ENCODE results near the gene MAP4K2. TPM values are rescaled to one million over a fixed set of nuclear protein-coding genes. Genes with fewer than 3 reads are reported as not detected.
"Not testable (repeated sequence)": the region's sequence is repeated elsewhere in the genome, so short reads cannot be mapped to it uniquely, and the experiment has no call there.

Gene MAP4K2
- total RNA-seq, 1 donor from 2014 or later, result 18.0 TPM

DNA sequence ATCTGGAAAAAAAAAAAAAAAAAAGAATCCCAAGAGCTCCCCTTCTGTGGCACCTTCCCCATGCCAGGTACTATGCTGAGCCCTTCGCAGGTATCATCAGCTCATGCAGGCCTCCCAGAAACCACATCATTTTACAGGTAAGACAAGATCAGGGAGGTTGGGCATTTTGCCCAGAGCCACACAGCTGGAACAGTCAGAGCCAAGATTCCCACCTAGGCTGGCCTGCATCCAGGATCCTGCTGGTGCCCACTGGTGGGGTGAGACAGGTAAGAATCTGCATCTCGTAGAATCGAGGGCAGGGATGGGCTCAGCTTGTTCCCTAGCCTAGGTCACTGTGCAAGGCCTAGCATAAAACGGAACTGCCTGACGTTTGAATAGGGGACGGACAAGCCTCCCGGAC, 23.0 kb upstream of the MAP4K2 start:
- intact Hi-C loops (cut with DNase I), result no loop called here

DNA sequence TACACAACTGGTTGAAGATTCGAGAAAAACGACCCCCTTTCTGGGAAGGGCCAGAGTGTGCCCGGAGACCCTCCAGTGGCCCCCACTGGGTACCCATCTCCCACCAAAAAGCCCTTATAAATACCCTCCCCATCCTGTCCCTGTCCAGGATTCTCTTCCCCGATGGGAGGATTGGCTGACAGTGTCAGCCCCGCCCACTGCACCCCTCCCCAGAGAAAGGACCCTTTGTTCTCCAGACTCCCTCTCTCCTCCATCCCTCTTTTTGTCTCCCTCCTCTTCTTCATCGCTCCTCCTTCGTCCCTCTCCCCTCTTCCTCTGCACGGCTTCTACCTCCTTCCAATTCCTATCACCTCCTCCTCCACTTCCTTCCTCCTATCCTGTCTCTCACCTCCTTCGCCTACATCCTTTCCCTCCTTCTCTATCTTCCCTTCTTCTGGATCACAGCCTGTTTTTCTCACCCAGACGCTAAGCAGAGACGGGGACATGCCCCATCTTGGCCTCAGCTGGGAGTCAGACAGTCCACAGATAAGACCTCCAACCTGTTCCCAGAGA, 20.6 kb upstream of the MAP4K2 start:
- ATAC-seq, result no peak

More for the DNA sequence above, 23.0 kb upstream of the MAP4K2 start:
- no peak for DNase-seq (ENCODE audit: low spot score)
- ATAC-seq, result no peak

DNA sequence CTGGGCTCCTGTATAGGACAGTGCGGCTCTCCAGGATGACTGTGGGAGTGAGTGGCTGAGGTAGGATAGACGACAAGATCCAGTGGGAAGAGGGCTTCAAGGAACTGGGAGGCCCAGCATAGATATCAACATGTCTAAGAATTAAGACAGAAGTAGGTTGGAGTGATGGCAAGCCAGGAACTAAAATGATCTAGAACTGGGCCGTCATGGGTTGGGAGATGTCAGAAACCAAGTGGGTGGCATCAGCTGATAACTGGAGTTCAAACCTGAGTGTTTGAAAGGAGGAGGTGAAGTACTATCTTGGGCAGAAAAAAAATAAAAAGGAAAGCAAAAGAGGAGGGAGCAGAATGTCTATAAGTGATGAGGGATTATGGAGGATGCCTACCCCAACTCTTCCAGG, 14.5 kb upstream of the MAP4K2 start:
- no peak for DNase-seq (ENCODE audit: low spot score)
- intact Hi-C loops (cut with DNase I), result no loop called here
- ATAC-seq, result no peak

More for the DNA sequence above, 20.6 kb upstream of the MAP4K2 start:
- DNase-seq (ENCODE audit: low spot score), result no peak
- intact Hi-C loops (cut with DNase I), result no loop called here

DNA sequence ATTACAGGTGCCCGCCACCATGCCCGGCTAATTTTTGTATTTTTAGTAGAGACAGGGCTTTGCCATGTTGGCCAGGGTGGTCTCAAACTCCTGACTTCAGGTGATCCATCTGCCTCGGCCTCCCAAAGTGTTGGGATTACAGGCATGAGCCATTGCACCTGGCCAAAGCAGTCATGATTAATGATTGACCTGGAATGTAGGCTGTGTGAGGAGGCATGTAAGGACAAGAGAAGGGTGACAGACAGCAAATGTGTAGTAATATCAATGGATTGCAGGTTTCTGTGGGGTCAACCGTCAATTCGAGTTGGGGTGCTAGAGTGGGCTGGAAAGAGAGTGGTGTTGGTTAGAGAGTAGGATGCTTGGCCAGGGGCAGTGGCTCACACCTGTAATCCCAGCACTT, 12.4 kb upstream of the MAP4K2 start:
- intact Hi-C loops (cut with DNase I); ATAC-seq; DNase-seq (ENCODE audit: low spot score): not testable (repeated sequence)

DNA sequence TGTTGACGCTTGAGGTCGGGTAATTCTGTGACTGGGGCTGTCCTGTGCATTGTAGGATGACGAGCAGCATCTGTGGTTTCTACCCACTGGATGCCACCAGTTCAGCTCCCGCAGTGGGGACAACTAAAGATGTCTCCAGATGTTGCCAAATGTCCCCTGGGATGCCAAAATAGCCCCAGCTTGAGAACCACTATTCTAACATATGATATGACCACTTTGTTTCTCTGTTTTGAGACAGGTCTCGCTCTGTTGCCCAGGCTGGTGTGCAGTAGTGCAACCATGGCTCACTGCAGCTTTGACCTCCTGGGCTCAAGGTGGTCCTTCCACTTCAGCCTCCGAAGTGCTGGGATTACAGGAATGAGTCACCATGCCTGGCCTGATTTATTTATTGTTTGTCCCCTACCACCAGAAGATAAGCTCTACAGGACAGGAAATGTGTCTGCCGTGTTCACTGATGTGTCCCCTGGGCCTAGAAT, 11.7 kb upstream of the MAP4K2 start:
- intact Hi-C loops (cut with DNase I), result no loop called here
- no peak for ATAC-seq

DNA sequence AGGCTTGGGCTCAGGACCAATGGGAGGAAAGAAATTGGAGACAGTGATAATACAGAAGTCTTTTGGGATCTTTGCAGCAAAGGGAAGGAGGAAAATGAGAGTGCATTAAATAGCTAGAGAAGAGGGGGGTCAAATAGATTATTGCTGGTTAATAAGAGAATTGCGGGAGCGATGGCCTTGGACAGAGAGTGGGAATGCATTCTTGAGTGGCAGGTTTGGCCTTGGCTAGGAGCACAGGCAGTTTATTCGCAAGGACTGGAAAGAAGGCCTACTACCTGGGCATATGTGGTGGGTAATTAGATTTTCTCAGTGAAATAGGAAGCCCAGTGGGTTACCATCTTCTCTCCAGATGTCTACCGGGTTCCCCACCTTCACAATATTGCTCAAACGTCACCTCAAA, 10.8 kb upstream of the MAP4K2 start:
- no peak for ATAC-seq
- intact Hi-C loops (cut with DNase I), result no loop called here
- DNase-seq (ENCODE audit: low spot score), result no peak

More for the DNA sequence above, 11.7 kb upstream of the MAP4K2 start:
- no peak for DNase-seq (ENCODE audit: low spot score)

DNA sequence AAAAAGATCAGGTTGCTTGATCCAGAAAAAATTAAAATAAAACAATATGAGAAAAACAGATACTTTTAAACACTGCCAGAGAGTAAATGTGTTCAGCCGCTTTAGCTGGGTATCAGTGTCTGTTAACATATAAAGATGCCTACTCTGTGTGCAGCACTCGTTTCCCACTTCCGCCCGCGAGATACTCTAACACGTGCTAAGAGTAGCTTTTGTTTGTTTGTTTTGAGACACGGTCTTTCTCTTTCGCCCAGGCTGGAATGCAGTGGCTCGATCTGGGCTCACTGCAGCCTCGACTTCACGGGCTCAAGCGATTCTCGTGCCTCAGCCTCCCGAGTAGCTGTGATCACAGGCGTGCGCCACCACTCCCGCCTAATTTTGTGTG, 7.9 kb upstream of the MAP4K2 start:
- intact Hi-C loops (cut with DNase I), result no loop called here
- peak; percentile 10 for ATAC-seq
- DNase-seq (ENCODE audit: low spot score), result no peak

DNA sequence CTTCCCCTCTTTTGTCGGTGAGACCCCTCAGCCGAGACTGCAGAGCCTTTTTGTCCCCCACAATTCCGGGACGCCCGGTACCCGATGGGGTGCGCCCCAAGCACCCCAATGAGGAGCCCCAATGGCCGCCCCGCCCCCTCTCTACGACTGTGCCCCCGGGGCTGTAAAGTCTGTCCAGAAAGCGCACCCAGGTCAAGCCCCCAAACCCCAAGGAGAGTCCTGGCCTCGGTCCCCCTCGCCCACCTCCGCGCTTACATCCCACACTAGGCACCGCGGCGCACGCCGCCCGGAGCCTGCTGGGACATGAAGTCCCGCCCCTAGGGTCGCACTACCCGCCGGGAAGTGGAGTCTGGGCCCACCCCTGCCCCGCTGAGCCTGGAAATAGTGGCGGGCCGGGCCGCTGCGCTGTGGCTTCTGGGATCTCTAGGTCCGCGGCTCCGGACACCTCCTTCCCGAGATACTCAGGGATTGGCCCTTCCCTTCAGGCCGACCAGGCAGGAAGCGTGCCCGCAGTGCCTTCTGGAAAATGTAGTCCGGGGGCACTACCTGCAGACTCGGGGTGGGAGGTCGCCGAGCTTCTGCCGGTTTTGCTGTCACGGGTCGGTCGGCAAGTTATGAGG, 7.4 kb upstream of the MAP4K2 start, which contains the start of gene MEN1:
TSS of gene MEN1 (minus strand) at position 281 of the 620 bp plus-strand sequence. CDS start 442 bp downstream, outside the sequence.
- peak; percentile 96 for DNase-seq (ENCODE audit: low spot score)
- intact Hi-C loops (cut with DNase I), result no loop called here
- ATAC-seq, result peak; percentile 99

DNA sequence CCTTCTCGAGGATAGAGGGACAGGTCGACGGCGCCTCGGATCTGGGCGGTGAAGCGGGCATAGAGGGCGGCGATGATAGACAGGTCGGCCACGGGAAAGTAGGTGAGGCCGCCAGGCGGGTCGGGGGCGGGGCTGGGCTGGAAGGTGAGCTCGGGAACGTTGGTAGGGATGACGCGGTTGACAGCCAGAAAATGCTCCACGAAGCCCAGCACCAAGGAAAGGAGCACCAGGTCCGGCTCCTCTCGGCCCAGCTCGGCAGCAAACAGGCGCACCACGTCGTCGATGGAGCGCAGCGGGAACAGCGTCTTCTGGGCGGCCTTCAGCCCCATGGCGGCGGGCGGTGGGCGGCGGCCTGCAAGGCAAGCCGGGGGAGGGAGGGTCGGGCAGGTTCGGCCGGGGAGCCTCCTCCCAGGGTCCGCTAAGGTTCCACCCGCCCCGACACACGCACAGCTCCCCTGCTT, 6.8 kb upstream of the MAP4K2 start:
- intact Hi-C loops (cut with DNase I), result no loop called here
- no peak for DNase-seq (ENCODE audit: low spot score)
- peak; percentile 14 for ATAC-seq

DNA sequence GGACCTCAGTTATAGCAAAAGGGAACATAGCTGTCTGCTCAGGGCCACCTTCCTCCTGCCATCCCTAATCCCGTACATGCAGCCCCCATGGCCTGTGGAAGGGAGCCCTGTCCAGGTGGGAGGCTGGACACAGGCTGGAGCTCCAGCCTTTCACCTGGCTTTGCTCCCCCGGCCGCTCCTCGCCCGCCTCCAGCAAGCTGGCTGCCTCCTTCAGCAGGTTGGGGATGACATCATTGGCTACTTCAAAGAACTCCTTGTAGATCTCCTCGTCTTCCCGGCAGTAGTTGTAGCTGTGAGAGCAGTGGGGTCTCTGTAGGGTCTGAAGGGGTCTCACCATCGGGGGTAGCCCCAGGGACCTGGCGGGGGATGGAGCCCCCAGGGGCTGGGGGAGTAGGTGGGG, 2.5 kb upstream of the MAP4K2 start:
- intact Hi-C loops (cut with DNase I), result no loop called here
- no peak for ATAC-seq
- DNase-seq (ENCODE audit: low spot score), result no peak

DNA sequence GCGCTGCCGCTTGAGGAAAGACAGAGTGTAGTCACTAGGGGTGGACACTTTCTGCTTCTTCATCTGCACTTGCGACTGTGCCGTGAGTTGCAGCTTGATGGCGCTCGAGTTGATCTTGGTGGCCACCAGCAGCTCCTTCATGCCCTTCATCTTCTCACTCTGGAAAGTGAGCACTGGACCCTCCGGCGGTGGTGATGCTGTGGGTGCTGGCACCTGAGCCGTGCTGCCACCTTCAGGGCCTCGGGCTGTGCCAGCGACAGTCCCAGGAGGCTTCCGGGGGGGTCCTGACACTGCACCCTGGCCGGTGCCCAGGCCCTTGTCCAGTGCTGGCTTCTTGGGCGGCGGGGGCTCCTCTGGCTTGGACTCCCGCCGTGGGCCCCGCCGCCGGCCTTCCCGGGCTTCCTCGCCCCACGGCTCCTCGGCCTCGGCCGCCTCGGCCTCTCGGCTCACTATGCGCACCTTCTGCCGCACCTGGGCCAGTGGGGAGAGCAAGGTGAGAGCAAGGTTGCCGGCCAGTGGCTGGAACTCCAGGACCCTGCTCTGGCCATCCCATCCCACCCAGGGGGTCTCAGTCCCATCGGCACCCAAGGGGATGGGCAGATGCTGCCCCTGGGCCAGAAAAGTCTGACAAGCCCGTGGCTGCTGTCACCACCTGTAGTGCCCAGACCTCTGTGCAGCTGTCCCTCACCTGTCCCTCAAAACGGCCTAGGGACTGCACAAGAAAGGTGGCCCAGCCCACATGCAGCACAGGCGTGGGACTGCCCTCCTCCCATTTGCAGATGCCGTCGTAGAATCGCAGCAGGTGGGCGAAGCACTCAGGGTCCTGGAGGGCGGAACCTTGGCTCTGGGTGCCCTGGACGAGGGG, 1.6 kb upstream of the MAP4K2 start:
- no peak for DNase-seq (ENCODE audit: low spot score)
- intact Hi-C loops (cut with DNase I), result no loop called here
- no peak for ATAC-seq

DNA sequence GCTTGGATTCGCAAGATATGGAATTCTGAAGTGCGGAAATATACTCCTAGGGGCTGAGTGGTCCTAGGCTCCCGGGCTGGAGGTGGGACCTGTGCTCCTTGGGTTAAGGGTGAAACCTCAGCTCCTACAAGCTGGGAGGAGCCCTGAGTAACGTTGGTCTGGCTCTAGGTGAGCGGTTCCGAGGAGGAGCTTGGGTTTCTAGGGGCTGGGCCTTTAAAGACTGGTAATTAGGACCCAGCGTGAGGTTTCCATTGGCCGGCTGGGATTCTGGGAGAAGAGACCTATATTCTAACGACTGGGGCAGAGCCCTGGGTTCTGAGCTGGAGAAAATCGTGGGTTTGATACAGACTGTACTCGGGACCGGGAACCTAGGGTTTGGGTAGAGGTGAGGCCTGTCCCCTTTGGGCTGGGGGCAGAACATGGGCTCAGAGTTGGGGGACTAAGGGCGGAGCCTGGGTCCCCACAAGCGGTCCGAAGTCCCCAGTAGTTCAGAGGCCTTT, 882 bp upstream of the MAP4K2 start:
- DNase-seq (ENCODE audit: low spot score) (no peak), ATAC-seq (no peak)
- intact Hi-C loops (cut with DNase I), result no loop called here

DNA sequence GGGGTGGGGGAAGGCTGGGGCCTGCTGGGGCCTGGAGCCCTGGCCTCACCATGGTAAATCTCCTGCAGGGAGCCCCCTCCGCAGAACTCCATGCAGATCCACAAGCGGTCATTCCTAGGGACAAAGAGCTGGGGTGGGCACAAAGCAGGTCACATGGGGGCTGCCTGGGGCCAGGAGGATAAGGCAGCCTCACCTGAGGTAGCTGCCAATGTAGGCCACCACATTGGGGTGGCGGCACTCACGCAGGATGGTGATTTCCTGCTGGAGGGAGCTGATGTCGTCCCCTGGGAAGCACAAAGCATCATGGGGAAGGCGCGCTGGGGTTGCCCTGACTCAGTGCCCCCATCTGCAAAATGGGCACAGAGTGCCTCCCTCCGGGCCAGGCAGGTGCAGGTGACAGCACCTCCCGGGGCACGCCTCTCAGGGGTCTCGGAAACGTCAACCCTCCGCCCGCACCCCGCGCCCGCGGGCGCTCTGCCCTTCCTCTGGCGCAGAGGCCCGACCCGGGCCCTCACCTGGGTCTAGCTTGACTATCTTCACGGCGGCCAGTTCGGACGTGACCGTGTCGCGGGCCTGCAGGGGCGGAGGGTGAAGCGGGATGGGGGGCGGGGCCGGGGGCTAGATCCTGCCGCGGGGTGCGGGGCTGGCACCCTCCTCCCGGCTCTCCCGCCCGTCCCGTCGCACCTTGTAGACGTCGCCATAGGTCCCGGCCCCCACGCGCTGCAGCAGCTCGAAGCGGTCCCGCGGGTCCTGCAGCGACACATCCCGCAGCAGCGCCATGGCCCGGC, 450 bp downstream of the MAP4K2 start:
- ATAC-seq, result peak; percentile 3
- intact Hi-C loops (cut with DNase I), result no loop called here

DNA sequence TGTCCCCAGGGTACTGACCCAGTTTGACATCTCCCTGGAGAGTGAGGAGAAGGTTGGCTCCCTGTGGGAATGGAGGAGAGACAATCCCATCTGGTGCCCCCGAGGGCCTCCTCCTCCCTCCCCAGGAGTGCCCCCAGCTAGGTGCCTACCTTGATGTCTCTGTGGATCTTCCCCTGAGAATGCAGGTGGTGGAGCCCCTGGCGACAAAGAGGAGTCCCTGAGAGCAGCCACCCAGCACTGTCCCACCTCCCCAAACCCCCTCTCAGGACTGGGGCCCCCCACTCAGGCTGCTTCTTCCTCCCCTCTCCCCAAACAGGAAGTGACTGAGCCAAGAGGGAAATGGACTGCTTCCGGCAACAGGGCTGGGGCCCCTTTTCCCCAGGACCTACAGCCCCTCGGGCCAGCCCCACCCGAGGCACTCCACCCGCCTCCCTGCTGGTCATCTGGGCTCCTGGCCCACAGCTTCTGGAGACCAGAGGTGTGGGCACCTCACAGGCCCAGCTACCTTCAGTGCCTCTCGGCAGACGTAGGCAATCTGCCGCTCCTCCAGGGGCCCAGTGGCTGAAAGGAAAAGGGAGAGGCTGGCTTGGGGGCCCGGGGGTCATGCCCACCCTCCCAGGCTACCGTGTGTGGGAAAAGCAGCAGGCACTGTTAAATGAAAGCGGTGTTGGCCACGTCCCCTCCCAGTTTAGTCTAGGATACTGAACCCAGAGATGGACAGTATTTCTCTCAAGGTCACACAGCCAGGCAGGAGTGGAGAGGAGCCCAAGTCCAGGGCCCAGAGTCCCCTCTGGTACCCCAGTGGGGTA, 1.2 kb downstream of the MAP4K2 start:
- intact Hi-C loops (cut with DNase I), result no loop called here
- ATAC-seq, result peak; percentile 2
- DNase-seq (ENCODE audit: low spot score), result no peak

More for the DNA sequence above, 450 bp downstream of the MAP4K2 start:
- peak; percentile 80 for DNase-seq (ENCODE audit: low spot score)

DNA sequence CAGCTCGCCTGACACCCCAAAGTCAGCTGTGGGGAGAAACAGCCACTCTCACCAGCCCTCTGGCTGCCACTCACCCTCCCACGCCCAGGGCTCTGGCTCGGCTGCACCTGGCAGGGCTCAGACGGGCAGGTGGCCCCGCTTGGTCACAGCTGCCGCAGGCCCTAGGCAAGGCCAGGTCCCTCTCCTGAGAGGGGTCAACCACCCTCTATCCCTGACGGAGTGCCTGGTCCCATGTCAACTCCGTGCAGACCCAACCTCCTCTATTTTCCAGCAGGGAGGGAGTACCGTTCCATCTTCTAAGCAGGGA, 1.9 kb downstream of the MAP4K2 start:
- no peak for ATAC-seq
- intact Hi-C loops (cut with DNase I), result no loop called here
- no peak for DNase-seq (ENCODE audit: low spot score)

DNA sequence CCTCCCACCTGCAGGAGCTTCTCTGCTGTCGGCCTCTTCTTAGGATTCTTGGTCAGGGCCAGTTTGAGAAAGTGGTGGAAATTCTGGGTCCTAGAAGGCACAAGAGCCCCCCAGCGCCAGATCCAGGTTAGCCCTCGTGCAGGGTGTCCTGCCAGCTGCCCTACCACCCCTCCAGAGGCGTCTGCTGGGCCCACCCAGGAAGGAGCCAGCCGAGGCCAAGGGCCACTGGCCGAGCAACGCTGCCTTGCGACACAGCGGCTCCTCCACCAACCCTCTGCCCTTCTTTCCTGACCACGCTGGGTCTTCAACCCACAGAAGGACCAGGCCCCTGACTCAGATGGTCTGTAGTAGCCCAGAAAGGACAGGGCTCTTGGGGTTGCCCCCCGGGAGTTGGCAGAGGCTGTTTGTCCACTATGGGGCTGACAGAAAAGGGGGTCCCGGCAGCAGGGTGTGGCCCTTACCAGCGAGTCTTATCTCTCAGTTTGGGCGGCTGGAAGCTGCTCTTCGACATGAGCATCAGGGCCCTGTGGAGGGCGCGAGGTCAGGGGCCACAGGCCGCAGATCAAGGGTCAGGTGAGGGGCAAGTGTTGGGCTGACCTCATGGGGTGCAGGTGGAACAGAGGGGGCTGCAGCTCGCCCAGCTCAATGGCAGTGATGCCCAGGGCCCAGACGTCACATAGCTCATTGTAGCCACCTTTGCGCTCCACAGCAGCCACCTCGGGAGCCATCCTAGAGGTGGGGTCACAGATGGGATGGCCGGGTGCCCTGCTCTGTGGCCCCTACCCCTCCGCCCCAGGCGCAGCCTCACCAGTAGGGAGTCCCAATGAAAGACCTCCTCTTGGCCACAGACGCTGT, 2.5 kb downstream of the MAP4K2 start:
- ATAC-seq (no peak), DNase-seq (ENCODE audit: low spot score) (no peak)
- intact Hi-C loops (cut with DNase I), result no loop called here

DNA sequence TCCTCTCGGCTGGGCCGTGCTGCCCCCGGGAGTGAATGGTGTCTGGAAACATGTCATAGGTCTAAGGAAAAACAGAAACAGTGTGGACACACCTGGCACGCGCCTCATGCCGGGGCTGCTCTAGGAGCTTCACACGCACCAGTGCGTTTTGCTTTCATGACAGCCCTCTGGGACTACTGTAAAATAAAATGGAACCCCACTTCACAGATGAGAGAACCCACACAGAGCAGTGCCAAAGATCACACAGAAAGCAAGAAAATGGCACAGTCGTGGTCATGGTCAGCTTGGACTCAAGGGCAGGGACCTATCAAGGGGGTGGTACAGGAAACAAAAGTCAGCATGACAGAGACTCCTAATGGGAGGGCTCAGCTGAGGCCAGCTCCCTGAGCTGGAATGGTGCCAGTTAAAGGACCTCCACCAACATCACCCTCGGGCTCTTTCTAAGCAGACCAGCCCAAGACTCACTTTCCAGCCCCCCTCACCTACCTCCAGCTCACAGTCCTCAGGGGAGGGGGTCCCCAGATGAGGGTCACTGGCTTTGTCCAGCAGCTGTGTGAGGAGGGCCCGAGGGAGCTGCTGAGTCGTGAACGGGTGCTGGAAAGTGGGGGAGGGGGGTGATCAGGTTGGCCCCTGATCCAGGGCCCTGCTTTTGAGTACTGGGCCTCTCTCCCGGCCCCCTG, 3.3 kb downstream of the MAP4K2 start:
- intact Hi-C loops (cut with DNase I), result no loop called here
- no peak for ATAC-seq

More for the DNA sequence above, 3.3 kb downstream of the MAP4K2 start:
- no peak for DNase-seq (ENCODE audit: low spot score)
